NT2/D1 (cell line): ENCODE data around the gene MYO3B.

Source experiments
- YY1 ChIP-seq: IDR thresholded peaks from 2 replicates; pipeline ENCODE4 v1.6.1; 2011; ENCODE audit not compliant: insufficient read length, insufficient read depth
- ZNF274 ChIP-seq: IDR thresholded peaks from 2 replicates; pipeline ENCODE4 v1.6.1; 2011; ENCODE audit warnings: mild to moderate bottlenecking, low read depth, low read length

DNA sequence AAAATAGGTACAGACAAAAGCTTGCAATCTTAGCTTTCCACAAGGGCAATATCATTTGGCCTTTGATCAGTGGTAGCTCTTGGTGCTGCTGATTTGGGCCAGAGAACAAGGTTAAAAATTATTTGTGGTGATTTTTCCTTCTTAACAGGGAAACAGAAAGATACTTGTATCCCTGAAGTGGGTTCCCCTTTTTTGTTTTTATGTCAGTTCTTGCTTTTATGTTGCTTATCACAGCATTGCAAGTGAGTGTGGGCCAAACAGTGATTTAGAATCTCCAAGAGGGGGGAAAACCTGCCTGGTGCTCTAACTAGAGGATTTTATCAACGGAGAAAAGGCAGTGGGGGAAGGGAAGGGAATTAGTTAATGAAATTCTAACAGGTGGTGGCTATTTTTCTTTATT lies 339.6 kb downstream of the MYO3B start:
- TF ChIP-seq YY1 (no peak), ZNF274 (no peak)
